HepG2 (cell line): ENCODE data around the gene STIM1. TPM values are rescaled to one million over a fixed set of nuclear protein-coding genes. Genes with fewer than 3 reads are reported as not detected.

ENCODE experiments used
- ATF3 ChIP-seq: sonication (generic); formaldehyde crosslinking; IDR thresholded peaks from 2 replicates; pipeline ENCODE4 v1.4.0; 2020; ENCODE audit warnings: missing genetic modification reagents
- DMAP1 ChIP-seq: IDR thresholded peaks from 2 replicates; pipeline ENCODE4 v1.6.1; 2016
- ELF1 ChIP-seq: sonication (generic); formaldehyde crosslinking; IDR thresholded peaks from 2 replicates; pipeline ENCODE4 v1.4.0; 2020; ENCODE audit warnings: missing genetic modification reagents
- GATAD2A ChIP-seq: IDR thresholded peaks from 2 replicates; pipeline ENCODE4 v1.6.1; 2016
- KLF11 ChIP-seq: IDR thresholded peaks from 2 replicates; pipeline ENCODE4 v1.6.1; 2016; ENCODE audit warnings: missing compliant biosample characterization
- NCOA1 ChIP-seq: sonication (generic); formaldehyde crosslinking; IDR thresholded peaks from 2 replicates; pipeline ENCODE4 v1.9.0; 2021; ENCODE audit warnings: missing genetic modification reagents
- NFATC3 ChIP-seq: sonication (generic); formaldehyde crosslinking; IDR thresholded peaks from 2 replicates; pipeline ENCODE4 v1.5.1; 2020; ENCODE audit warnings: mild to moderate bottlenecking, missing genetic modification reagents
- POLR2G ChIP-seq: fragments of 200-400 bp; formaldehyde crosslinking; IDR thresholded peaks from 2 replicates; pipeline ENCODE4 v1.6.1; 2018; ENCODE audit warnings: mild to moderate bottlenecking, low read depth, low read length, moderate library complexity
- SOX13 ChIP-seq, 3 experiments: fragments of 450-650 bp in 1 of 3; sonication (generic) in 1 of 3; formaldehyde crosslinking in 1 of 3; IDR thresholded peaks in 2 of 3; conservative IDR thresholded peaks in 1 of 3; 2 replicates each; pipeline versions ENCODE4 v1.5.0 to v1.6.1; 2016 to 2020; ENCODE audit warnings: antibody characterized with exemption in 1 of 3, mild to moderate bottlenecking in 1 of 3, missing compliant biosample characterization in 1 of 3, missing genetic modification reagents in 1 of 3, moderate library complexity in 1 of 3
- TAF1 ChIP-seq: sonication (generic); formaldehyde crosslinking; IDR thresholded peaks from 2 replicates; pipeline ENCODE4 v1.4.0; 2020; ENCODE audit warnings: missing genetic modification reagents
- YY1 ChIP-seq: IDR thresholded peaks from 2 replicates; pipeline ENCODE4 v1.6.1; 2011; ENCODE audit warnings: low read length, low read depth, moderate library complexity, mild to moderate bottlenecking; ENCODE audit not compliant: insufficient read depth, insufficient replicate concordance
- ZBED4 ChIP-seq: sonication (generic); formaldehyde crosslinking; IDR thresholded peaks from 2 replicates; pipeline ENCODE4 v1.4.0; 2020; ENCODE audit warnings: missing genetic modification reagents, borderline replicate concordance
- ZFP1 ChIP-seq: IDR thresholded peaks from 2 replicates; pipeline ENCODE4 v1.6.1; 2016
- ZMAT3 ChIP-seq: sonication (generic); formaldehyde crosslinking; conservative IDR thresholded peaks from 2 replicates; pipeline ENCODE4 v1.7.0; 2021; ENCODE audit warnings: missing genetic modification reagents
- ZNF430 ChIP-seq: sonication (generic); formaldehyde crosslinking; IDR thresholded peaks from 2 replicates; pipeline ENCODE4 v1.9.0; 2021; ENCODE audit warnings: mild to moderate bottlenecking, missing genetic modification reagents
- polyA plus RNA-seq, 8 experiments: library from polyadenylated mRNA; depleted of rRNA in 3 of 8; stranded (reverse) in 7 of 8; unstranded in 1 of 8; fragments of >200 nt; fragmentation: Illumina TruSeq in 4 of 8; extraction: Trizol in 4 of 8; gene quantifications; 2 replicates each; pipeline versions ENCODE4 v1.2.1 to v1.2.3, GENCODE V29; 2011 to 2016; ENCODE audit warnings: low read depth in 4 of 8, missing spikeins in 1 of 8, mixed read lengths in 1 of 8; ENCODE audit not compliant: insufficient read depth in 1 of 8
- total RNA-seq, 5 experiments: library from RNA; depleted of rRNA; stranded (reverse); fragments of >200 nt; fragmentation: Illumina TruSeq; extraction: Trizol; gene quantifications; 2 replicates each; pipeline ENCODE4 v1.2.3, GENCODE V29; 2016; ENCODE audit warnings: low read depth in 1 of 5
- TF ChIP-seq, protein P1 (sequence below): sonication (generic); formaldehyde crosslinking; IDR thresholded peaks from 2 replicates; pipeline ENCODE4 v1.4.0; 2020; ENCODE audit warnings: missing genetic modification reagents, borderline replicate concordance
- TF ChIP-seq, protein P2 (sequence below): sonication (generic); formaldehyde crosslinking; IDR thresholded peaks from 2 replicates; pipeline ENCODE4; 2020; ENCODE audit warnings: missing genetic modification reagents, mild to moderate bottlenecking, borderline replicate concordance
- TF ChIP-seq, protein P3 (sequence below): sonication (generic); formaldehyde crosslinking; IDR thresholded peaks from 2 replicates; pipeline ENCODE4 v1.4.0; 2020; ENCODE audit warnings: missing genetic modification reagents

The STIM1 gene
- total and polyA plus RNA-seq, 2 of the 13 experiments (the other 11 are each of a cell fraction or from before 2014, with no cell fraction given): 19.2 to 28.5 TPM

DNA sequence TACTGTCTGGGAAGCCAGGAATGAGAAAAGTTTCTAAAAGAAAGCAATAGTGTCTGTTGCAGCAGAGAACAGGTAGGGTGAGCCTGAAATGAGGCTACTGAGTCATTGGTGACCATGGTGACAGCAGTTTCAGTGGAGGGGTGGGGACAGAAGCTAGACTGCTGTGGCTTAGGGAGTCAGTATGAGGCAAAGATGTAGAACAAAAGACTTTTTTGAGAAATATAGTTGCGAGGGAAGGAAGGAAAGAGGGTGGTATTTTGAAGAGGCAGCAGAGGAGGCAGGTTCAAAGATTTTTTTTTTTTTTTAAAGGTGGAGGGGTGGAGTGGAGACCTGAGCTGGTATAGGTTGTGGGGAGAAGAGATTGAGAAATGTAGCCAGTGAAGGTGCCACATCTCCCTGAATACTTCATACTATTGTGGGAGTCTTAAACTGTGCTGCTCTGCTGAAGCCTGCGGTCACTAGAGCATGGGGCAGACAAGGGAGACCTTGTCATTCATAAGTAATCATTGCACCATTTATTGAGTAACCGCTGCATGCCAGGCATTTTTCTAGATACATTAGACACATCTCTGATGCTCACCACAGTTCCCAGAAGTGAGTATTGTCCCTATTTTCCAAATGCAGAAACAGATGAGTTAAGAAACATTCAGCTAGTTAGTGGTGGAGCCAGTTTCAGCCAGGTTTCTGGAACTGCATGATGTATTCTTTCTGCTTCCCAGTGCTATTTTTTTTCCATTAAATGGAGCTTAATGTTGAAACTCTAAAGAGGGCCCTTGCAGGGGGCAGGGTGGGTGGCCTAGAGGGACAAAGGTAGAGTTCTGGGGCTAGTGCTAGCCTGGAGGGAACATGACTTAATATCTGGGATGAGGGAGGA lies 49.9 kb downstream of the STIM1 start (continued):
- TF ChIP-seq POLR2G: no peak
- no peak for TF ChIP-seq YY1
- TF ChIP-seq, protein P1, sequence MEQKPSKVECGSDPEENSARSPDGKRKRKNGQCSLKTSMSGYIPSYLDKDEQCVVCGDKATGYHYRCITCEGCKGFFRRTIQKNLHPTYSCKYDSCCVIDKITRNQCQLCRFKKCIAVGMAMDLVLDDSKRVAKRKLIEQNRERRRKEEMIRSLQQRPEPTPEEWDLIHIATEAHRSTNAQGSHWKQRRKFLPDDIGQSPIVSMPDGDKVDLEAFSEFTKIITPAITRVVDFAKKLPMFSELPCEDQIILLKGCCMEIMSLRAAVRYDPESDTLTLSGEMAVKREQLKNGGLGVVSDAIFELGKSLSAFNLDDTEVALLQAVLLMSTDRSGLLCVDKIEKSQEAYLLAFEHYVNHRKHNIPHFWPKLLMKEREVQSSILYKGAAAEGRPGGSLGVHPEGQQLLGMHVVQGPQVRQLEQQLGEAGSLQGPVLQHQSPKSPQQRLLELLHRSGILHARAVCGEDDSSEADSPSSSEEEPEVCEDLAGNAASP (CRISPR knock-in tag): peak; percentile 83
- peak; percentile 71; the same call in 1 of the 2 replicates for TF ChIP-seq ZFP1 (CRISPR knock-in tag)
- 0 out of 2 replicates have a peak, but pooled peaks have one; percentile 40 for TF ChIP-seq DMAP1 (CRISPR knock-in tag)
- TF ChIP-seq ZMAT3 (CRISPR knock-in tag): no peak
- no peak for TF ChIP-seq ZNF430
- peak; percentile 89 for TF ChIP-seq ATF3
- 0 out of 2 replicates have a peak, but pooled peaks have one; percentile 16 for TF ChIP-seq ELF1 (CRISPR knock-in tag)
- 0 out of 2 replicates have a peak, but pooled peaks have one; percentile 46 for TF ChIP-seq KLF11 (CRISPR knock-in tag)
- TF ChIP-seq SOX13 (IDR thresholded peaks at IDR 0.05): peak; percentile 63; the same call in 1 of the 2 replicates
- TF ChIP-seq SOX13 (CRISPR knock-in tag; conservative IDR thresholded peaks at IDR 0.05 in 1 of 2, IDR thresholded peaks at IDR 0.05 in 1 of 2): peak in 1 of 2 experiments; percentile 94; a peak in 2 of 4 replicates
- TF ChIP-seq NCOA1 (CRISPR knock-in tag): 0 out of 2 replicates have a peak, but pooled peaks have one; percentile 24
- TF ChIP-seq GATAD2A: peak; percentile 97
- TF ChIP-seq, protein P2, sequence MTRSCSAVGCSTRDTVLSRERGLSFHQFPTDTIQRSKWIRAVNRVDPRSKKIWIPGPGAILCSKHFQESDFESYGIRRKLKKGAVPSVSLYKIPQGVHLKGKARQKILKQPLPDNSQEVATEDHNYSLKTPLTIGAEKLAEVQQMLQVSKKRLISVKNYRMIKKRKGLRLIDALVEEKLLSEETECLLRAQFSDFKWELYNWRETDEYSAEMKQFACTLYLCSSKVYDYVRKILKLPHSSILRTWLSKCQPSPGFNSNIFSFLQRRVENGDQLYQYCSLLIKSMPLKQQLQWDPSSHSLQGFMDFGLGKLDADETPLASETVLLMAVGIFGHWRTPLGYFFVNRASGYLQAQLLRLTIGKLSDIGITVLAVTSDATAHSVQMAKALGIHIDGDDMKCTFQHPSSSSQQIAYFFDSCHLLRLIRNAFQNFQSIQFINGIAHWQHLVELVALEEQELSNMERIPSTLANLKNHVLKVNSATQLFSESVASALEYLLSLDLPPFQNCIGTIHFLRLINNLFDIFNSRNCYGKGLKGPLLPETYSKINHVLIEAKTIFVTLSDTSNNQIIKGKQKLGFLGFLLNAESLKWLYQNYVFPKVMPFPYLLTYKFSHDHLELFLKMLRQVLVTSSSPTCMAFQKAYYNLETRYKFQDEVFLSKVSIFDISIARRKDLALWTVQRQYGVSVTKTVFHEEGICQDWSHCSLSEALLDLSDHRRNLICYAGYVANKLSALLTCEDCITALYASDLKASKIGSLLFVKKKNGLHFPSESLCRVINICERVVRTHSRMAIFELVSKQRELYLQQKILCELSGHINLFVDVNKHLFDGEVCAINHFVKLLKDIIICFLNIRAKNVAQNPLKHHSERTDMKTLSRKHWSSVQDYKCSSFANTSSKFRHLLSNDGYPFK (CRISPR knock-in tag): no peak
- TF ChIP-seq NFATC3: no peak
- TF ChIP-seq ZBED4: 0 out of 2 replicates have a peak, but pooled peaks have one; percentile 36
- TF ChIP-seq TAF1 (CRISPR knock-in tag): no peak
- TF ChIP-seq, protein P3, sequence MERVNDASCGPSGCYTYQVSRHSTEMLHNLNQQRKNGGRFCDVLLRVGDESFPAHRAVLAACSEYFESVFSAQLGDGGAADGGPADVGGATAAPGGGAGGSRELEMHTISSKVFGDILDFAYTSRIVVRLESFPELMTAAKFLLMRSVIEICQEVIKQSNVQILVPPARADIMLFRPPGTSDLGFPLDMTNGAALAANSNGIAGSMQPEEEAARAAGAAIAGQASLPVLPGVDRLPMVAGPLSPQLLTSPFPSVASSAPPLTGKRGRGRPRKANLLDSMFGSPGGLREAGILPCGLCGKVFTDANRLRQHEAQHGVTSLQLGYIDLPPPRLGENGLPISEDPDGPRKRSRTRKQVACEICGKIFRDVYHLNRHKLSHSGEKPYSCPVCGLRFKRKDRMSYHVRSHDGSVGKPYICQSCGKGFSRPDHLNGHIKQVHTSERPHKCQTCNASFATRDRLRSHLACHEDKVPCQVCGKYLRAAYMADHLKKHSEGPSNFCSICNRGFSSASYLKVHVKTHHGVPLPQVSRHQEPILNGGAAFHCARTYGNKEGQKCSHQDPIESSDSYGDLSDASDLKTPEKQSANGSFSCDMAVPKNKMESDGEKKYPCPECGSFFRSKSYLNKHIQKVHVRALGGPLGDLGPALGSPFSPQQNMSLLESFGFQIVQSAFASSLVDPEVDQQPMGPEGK: peak; percentile 77
